ENCODE data around the gene IGSF9. TPM values are rescaled to one million over a fixed set of nuclear protein-coding genes. Genes with fewer than 3 reads are reported as not detected.

IGSF9 gene
- total RNA-seq, 1 donor from 2014 or later, result 68.2 TPM

- TF ChIP-seq CTCF (IDR thresholded peaks at IDR 0.05; ENCODE audit: unreplicated experiment), result no peak
- H3K4me3 Mint-ChIP-seq (ENCODE audit: low read depth), result no peak overlapping the region
- peaks cover 5% of the 10 kb centered on the region for H3K4me1 Mint-ChIP-seq (ENCODE audit: low read depth)
- H3K9me3 Mint-ChIP-seq (ENCODE audit: low read depth), result no peaks in the 10 kb centered on the region
- no peak for DNase-seq (ENCODE audit: low spot score, unreplicated experiment)
- no peaks in the 10 kb centered on the region for H3K36me3 Mint-ChIP-seq (ENCODE audit: insufficient read depth)
- H3K27ac Mint-ChIP-seq, result no peak overlapping the region
- peaks cover 35% of the 10 kb centered on the region for H3K27me3 Mint-ChIP-seq
Measured at GRCh38 chr1:159980786-159981185, 35.4 kb upstream of the IGSF9 start.

DNA sequence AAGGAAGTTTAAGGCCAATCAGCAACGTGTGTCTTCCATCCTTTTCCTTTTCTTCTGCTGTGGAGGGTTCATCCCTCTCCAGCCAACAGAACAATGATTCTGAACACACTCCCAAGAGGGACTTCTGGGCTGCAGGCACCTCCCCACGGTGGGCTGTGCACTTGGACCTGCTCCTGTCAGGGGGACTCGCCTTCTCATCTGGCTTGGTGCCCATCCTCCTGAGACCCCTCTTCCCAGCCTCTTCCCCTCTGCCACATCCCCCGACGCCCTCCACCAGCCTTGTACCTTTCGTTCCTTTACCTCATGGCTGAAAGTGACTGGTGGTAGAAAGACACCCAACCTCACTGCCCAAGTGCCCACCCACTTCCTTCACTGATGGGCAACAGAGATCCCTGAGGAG, 34.7 kb upstream of the IGSF9 start:
- H3K4me3 Mint-ChIP-seq (ENCODE audit: low read depth), result no peak overlapping the region
- no peaks in the 10 kb centered on the region for H3K36me3 Mint-ChIP-seq (ENCODE audit: insufficient read depth)
- H3K9me3 Mint-ChIP-seq (ENCODE audit: low read depth), result no peaks in the 10 kb centered on the region
- TF ChIP-seq CTCF (IDR thresholded peaks at IDR 0.05; ENCODE audit: unreplicated experiment), result no peak
- H3K27me3 Mint-ChIP-seq, result peaks cover 34% of the 10 kb centered on the region
- no peak for DNase-seq (ENCODE audit: low spot score, unreplicated experiment)
- peaks cover 5% of the 10 kb centered on the region for H3K4me1 Mint-ChIP-seq (ENCODE audit: low read depth)
- no peak overlapping the region for H3K27ac Mint-ChIP-seq

GRCh38 chr1:159979257-159979656, 33.8 kb upstream of the IGSF9 start:
- Mint-ChIP-seq H3K36me3 (ENCODE audit: insufficient read depth) (no peaks in the 10 kb centered on the region), H3K9me3 (ENCODE audit: low read depth) (no peaks in the 10 kb centered on the region), H3K27ac (no peak overlapping the region), H3K4me3 (ENCODE audit: low read depth) (no peak overlapping the region), H3K4me1 (ENCODE audit: low read depth) (peaks cover 5% of the 10 kb centered on the region), H3K27me3 (peaks cover 33% of the 10 kb centered on the region)
- DNase-seq (ENCODE audit: low spot score, unreplicated experiment), result no peak
- no peak for TF ChIP-seq CTCF (IDR thresholded peaks at IDR 0.05; ENCODE audit: unreplicated experiment)

GRCh38 chr1:159978107-159978398, 32.6 kb upstream of the IGSF9 start:
- Mint-ChIP-seq H3K36me3 (ENCODE audit: insufficient read depth) (no peaks in the 10 kb centered on the region), H3K27ac (no peak overlapping the region), H3K4me1 (ENCODE audit: low read depth) (peaks cover 1% of the 10 kb centered on the region), H3K27me3 (peaks cover 33% of the 10 kb centered on the region), H3K4me3 (ENCODE audit: low read depth) (no peak overlapping the region), H3K9me3 (ENCODE audit: low read depth) (no peaks in the 10 kb centered on the region)
- no peak for DNase-seq (ENCODE audit: low spot score, unreplicated experiment)
- no peak for TF ChIP-seq CTCF (IDR thresholded peaks at IDR 0.05; ENCODE audit: unreplicated experiment)

- H3K4me3 Mint-ChIP-seq (ENCODE audit: low read depth), result no peak overlapping the region
- H3K4me1 Mint-ChIP-seq (ENCODE audit: low read depth), result no peaks in the 10 kb centered on the region
- H3K36me3 Mint-ChIP-seq (ENCODE audit: insufficient read depth), result no peaks in the 10 kb centered on the region
- no peak for TF ChIP-seq CTCF (IDR thresholded peaks at IDR 0.05; ENCODE audit: unreplicated experiment)
- DNase-seq (ENCODE audit: low spot score, unreplicated experiment), result no peak
- H3K27me3 Mint-ChIP-seq, result peaks cover 33% of the 10 kb centered on the region
- H3K27ac Mint-ChIP-seq, result no peak overlapping the region
- H3K9me3 Mint-ChIP-seq (ENCODE audit: low read depth), result no peaks in the 10 kb centered on the region
Measured at GRCh38 chr1:159977364-159978106, 32.1 kb upstream of the IGSF9 start.
